Loucy (cell line): Measurements from ENCODE around the gene FERMT3.

ENCODE experiments used
- H2AFZ ChIP-seq: fragments of 200-600 bp; sonication (generic); 2 replicates; pipeline ENCODE4 v1.6.0; 2016; ENCODE audit warnings: antibody characterized with exemption, mild to moderate bottlenecking, low read length, moderate library complexity
- H3F3A ChIP-seq: fragments of 200-600 bp; 2 replicates; pipeline ENCODE4 v1.6.0; 2016; ENCODE audit warnings: antibody characterized with exemption, low read depth, mild to moderate bottlenecking
- H3K27me3 ChIP-seq: fragments of 200-600 bp; sonication (generic); 2 replicates; pipeline ENCODE4 v1.6.1; 2014; ENCODE audit warnings: low read length, mild to moderate bottlenecking; ENCODE audit not compliant: insufficient read depth, poor library complexity, severe bottlenecking
- H3K36me3 ChIP-seq: fragments of 200-600 bp; sonication (generic); 2 replicates; pipeline ENCODE4 v1.6.1; 2016; ENCODE audit warnings: low read length; ENCODE audit not compliant: insufficient read depth
- H3K4me1 ChIP-seq: fragments of 200-600 bp; sonication (generic); 2 replicates; pipeline ENCODE4 v1.5.1; 2014; ENCODE audit warnings: low read length, mild to moderate bottlenecking; ENCODE audit not compliant: insufficient read depth, poor library complexity, severe bottlenecking
- H3K4me2 ChIP-seq: fragments of 200-600 bp; sonication (generic); 2 replicates; pipeline ENCODE4 v1.6.0; 2014; ENCODE audit warnings: antibody characterized with exemption, low read length, low read depth, mild to moderate bottlenecking; ENCODE audit not compliant: poor library complexity, severe bottlenecking
- H3K4me3 ChIP-seq: fragments of 200-600 bp; sonication (generic); 2 replicates; pipeline ENCODE4 v1.5.1; 2014; ENCODE audit warnings: low read length, mild to moderate bottlenecking, mixed read lengths; ENCODE audit not compliant: poor library complexity, severe bottlenecking
- H3K79me2 ChIP-seq: fragments of 200-600 bp; sonication (generic); 2 replicates; pipeline ENCODE4 v1.6.1; 2014; ENCODE audit warnings: low read length; ENCODE audit not compliant: insufficient read depth
- H3K9ac ChIP-seq: fragments of 200-600 bp; sonication (generic); 2 replicates; pipeline ENCODE4 v1.6.0; 2014; ENCODE audit warnings: mild to moderate bottlenecking, low read depth, low read length, moderate library complexity; ENCODE audit not compliant: poor library complexity, severe bottlenecking
- H3K9me2 ChIP-seq: fragments of 200-600 bp; sonication (generic); replicated peaks from 2 replicates; pipeline ENCODE4 v1.6.1; 2016; ENCODE audit warnings: low read depth, low read length, mixed read lengths
- H3K9me3 ChIP-seq: fragments of 200-600 bp; sonication (generic); 2 replicates; pipeline ENCODE4 v1.6.1; 2014; ENCODE audit warnings: mild to moderate bottlenecking, antibody characterized with exemption, low read length, low read depth; ENCODE audit not compliant: insufficient read depth
- H4K20me1 ChIP-seq: fragments of 200-600 bp; sonication (generic); 2 replicates; pipeline ENCODE4 v1.6.0; 2014; ENCODE audit warnings: antibody characterized with exemption, low read length, mild to moderate bottlenecking; ENCODE audit not compliant: insufficient read depth, poor library complexity, severe bottlenecking
- CTCF ChIP-seq: fragments of 200-600 bp; sonication (generic); conservative IDR thresholded peaks from 2 replicates; pipeline ENCODE4 v1.5.1; 2014; ENCODE audit warnings: mild to moderate bottlenecking, antibody characterized with exemption, low read length
- EZH2phosphoT487 ChIP-seq: fragments of 200-600 bp; IDR thresholded peaks from 2 replicates; pipeline ENCODE4 v1.6.1; 2018; ENCODE audit warnings: antibody characterized with exemption, mild to moderate bottlenecking, moderate library complexity, borderline replicate concordance

The FERMT3 gene

DNA sequence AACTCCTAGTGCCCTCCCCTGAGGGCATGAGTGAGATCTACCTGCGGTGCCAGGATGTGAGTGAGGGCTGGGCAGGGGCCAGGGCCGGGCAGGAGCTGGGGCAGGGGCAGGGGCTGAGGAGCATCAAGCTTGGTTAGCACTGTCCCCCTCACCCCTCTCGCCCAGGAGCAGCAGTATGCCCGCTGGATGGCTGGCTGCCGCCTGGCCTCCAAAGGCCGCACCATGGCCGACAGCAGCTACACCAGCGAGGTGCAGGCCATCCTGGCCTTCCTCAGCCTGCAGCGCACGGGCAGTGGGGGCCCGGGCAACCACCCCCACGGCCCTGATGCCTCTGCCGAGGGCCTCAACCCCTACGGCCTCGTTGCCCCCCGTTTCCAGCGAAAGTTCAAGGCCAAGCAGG, 13.8 kb downstream of the FERMT3 start:
- peaks cover 7% of the 10 kb centered on the region for H4K20me1 ChIP-seq
- no peaks in the 10 kb centered on the region for H3F3A ChIP-seq
- TF ChIP-seq EZH2phosphoT487 = no peak
- no peaks in the 10 kb centered on the region for H3K27me3 ChIP-seq
- H3K36me3 ChIP-seq = peaks cover 27% of the 10 kb centered on the region; the same call in 1 of the 2 replicates
- peaks cover 6% of the 10 kb centered on the region for H3K4me1 ChIP-seq
- no peak overlapping the region for H3K4me2 ChIP-seq
- no peak overlapping the region for H3K9ac ChIP-seq
- H2AFZ ChIP-seq = no peak overlapping the region
- peaks cover 11% of the 10 kb centered on the region for H3K79me2 ChIP-seq
- no peaks in the 10 kb centered on the region for H3K9me3 ChIP-seq
- no peak overlapping the region for H3K4me3 ChIP-seq
- H3K9me2 ChIP-seq = no peaks in the 10 kb centered on the region

GRCh38 chr11:64220798-64221197, 14.3 kb downstream of the FERMT3 start:
- Histone ChIP-seq H3K4me3 (no peak overlapping the region), H2AFZ (no peak overlapping the region), H3K9ac (no peak overlapping the region), H3K9me2 (no peaks in the 10 kb centered on the region), H3K4me1 (peaks cover 10% of the 10 kb centered on the region), H3F3A (no peaks in the 10 kb centered on the region), H3K4me2 (no peak overlapping the region), H3K27me3 (no peaks in the 10 kb centered on the region), H3K79me2 (peaks cover 14% of the 10 kb centered on the region), H4K20me1 (peaks cover 11% of the 10 kb centered on the region), H3K9me3 (no peaks in the 10 kb centered on the region), H3K36me3 (peaks cover 27% of the 10 kb centered on the region; the same call in 1 of the 2 replicates)
- no peak for TF ChIP-seq CTCF
- TF ChIP-seq EZH2phosphoT487 = no peak

DNA sequence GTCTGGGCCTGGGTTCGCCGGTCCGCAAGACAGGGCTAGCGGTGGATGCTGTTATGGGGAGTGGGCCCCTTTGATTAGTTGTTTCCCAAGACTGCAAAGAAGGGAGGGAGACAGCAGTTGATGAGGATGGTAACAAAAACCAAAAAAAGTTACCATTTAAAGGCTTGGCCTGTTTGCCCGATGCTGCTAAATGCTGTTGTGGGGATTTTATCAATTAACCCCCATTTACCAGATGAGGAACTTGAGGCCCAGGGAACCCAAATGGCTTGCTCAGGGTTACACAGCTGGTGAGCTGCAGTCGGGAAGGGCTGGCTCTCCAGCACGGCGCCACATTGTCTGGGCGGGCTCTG, 16.1 kb downstream of the FERMT3 start:
- no peak overlapping the region for H2AFZ ChIP-seq
- no peaks in the 10 kb centered on the region for H3K9me2 ChIP-seq
- no peak overlapping the region for H3K4me2 ChIP-seq
- peaks cover 27% of the 10 kb centered on the region; the same call in 1 of the 2 replicates for H3K36me3 ChIP-seq
- peaks cover 20% of the 10 kb centered on the region for H3K4me1 ChIP-seq
- TF ChIP-seq EZH2phosphoT487 = no peak
- peaks cover 27% of the 10 kb centered on the region for H3K79me2 ChIP-seq
- H3K27me3 ChIP-seq = no peaks in the 10 kb centered on the region
- H3K9ac ChIP-seq = no peak overlapping the region
- no peaks in the 10 kb centered on the region for H3K9me3 ChIP-seq
- H4K20me1 ChIP-seq = peaks cover 19% of the 10 kb centered on the region
- H3K4me3 ChIP-seq = no peak overlapping the region
- H3F3A ChIP-seq = no peaks in the 10 kb centered on the region

GRCh38 chr11:64223001-64223651, 16.6 kb downstream of the FERMT3 start:
- no peak for TF ChIP-seq EZH2phosphoT487
- no peak for TF ChIP-seq CTCF
- no peak overlapping the region for H3K4me3 ChIP-seq
- H3K36me3 ChIP-seq = peaks cover 27% of the 10 kb centered on the region; the same call in 1 of the 2 replicates
- no peak overlapping the region for H3K4me2 ChIP-seq
- no peaks in the 10 kb centered on the region for H3K9me2 ChIP-seq
- peaks cover 20% of the 10 kb centered on the region for H3K4me1 ChIP-seq
- peaks cover 22% of the 10 kb centered on the region for H4K20me1 ChIP-seq
- H3F3A ChIP-seq = no peaks in the 10 kb centered on the region
- H2AFZ ChIP-seq = no peak overlapping the region
- peaks cover 30% of the 10 kb centered on the region for H3K79me2 ChIP-seq
- no peaks in the 10 kb centered on the region for H3K9me3 ChIP-seq
- no peak overlapping the region for H3K9ac ChIP-seq
- no peaks in the 10 kb centered on the region for H3K27me3 ChIP-seq
